CD4-positive, alpha-beta T cell (primary cell): ENCODE measurements around the gene CRYBB3. TPM values are rescaled to one million over a fixed set of nuclear protein-coding genes. Genes with fewer than 3 reads are reported as not detected.

Source experiments
- ATAC-seq: fragments of 200-7000 bp; cut with Tn5 transposase; one replicate; pipeline ENCODE4 v1.10.0; 2022; ENCODE audit warnings: mild to moderate bottlenecking; ENCODE audit not compliant: poor library complexity
- CTCF ChIA-PET: fragments of 350-600 bp; sonication (Branson Sonifier 250); formaldehyde crosslinking; loops from one replicate; lab custom pipeline; 2021; ENCODE audit warnings: antibody characterized with exemption, inconsistent platforms; lab: Charles Lee
- POLR2A ChIA-PET: fragments of 350-600 bp; sonication (Branson Sonifier 250); formaldehyde crosslinking; loops from one replicate; lab custom pipeline; 2021; ENCODE audit warnings: antibody characterized with exemption, inconsistent platforms; lab: Charles Lee
- DNase-seq, 14 experiments: peaks; one replicate each; pipeline ENCODE4 v3.0.0-alpha.2; 2013 to 2020; ENCODE audit warnings: mixed read lengths in 2 of 14
- H3K27ac ChIP-seq, 2 donors: one replicate each; pipeline versions ENCODE4 v1.5.1 to v1.7.0; 2013; ENCODE audit warnings: low read length in 2 of 2, low read depth in 1 of 2, mild to moderate bottlenecking in 1 of 2
- H3K27me3 ChIP-seq, 2 experiments: 1 replicate in 1 of 2; 2 replicates in 1 of 2; pipeline versions ENCODE4 v1.6.1 to v1.7.0; 2013; ENCODE audit warnings: low read length in 2 of 2, control low read depth in 1 of 2, mild to moderate bottlenecking in 1 of 2, moderate library complexity in 1 of 2; ENCODE audit not compliant: insufficient read depth in 2 of 2, control insufficient read depth in 1 of 2
- H3K36me3 ChIP-seq: one replicate; pipeline ENCODE4 v1.6.1; 2013; ENCODE audit warnings: low read length, control low read depth; ENCODE audit not compliant: insufficient read depth
- H3K4me1 ChIP-seq: one replicate; pipeline ENCODE4 v1.6.1; 2013; ENCODE audit warnings: low read length, control low read depth; ENCODE audit not compliant: insufficient read depth
- H3K4me3 ChIP-seq: one replicate; pipeline ENCODE4 v1.5.1; 2013; ENCODE audit warnings: mild to moderate bottlenecking, low read length, moderate library complexity
- H3K9me3 ChIP-seq, 2 experiments: 1 replicate in 1 of 2; 2 replicates in 1 of 2; pipeline versions ENCODE4 v1.6.1 to v1.7.0; 2013; ENCODE audit warnings: low read length in 2 of 2, mild to moderate bottlenecking in 2 of 2, control low read depth in 1 of 2, moderate library complexity in 1 of 2; ENCODE audit not compliant: control insufficient read depth in 1 of 2, insufficient read depth in 1 of 2
- H3K27ac Mint-ChIP-seq: one replicate; pipeline ENCODE4 v1.8.0; 2020; ENCODE audit warnings: mixed read lengths
- H3K27me3 Mint-ChIP-seq: one replicate; pipeline ENCODE4 v1.8.0; 2021; ENCODE audit warnings: mixed read lengths
- H3K36me3 Mint-ChIP-seq: one replicate; pipeline ENCODE4 v1.8.0; 2021; ENCODE audit warnings: low read depth, mixed read lengths
- H3K4me1 Mint-ChIP-seq: one replicate; pipeline ENCODE4 v1.8.0; 2021; ENCODE audit warnings: low read depth, mixed read lengths
- H3K4me3 Mint-ChIP-seq: one replicate; pipeline ENCODE4 v1.8.0; 2020; ENCODE audit warnings: mild to moderate bottlenecking, mixed read lengths
- H3K9me3 Mint-ChIP-seq: one replicate; pipeline ENCODE4 v1.8.0; 2020; ENCODE audit warnings: mixed read lengths
- intact Hi-C, 2 experiments: fragments of 100-400 bp; cut with DNase I in 1 of 2; cut with micrococcal nuclease in 1 of 2; formaldehyde crosslinking; loops; one replicate each; pipeline versions ENCODE4 v1.15.1 to v1.9.0; 2023 to 2025; cut with DNase I, micrococcal nuclease
- polyA plus RNA-seq, 2 donors: library from polyadenylated mRNA; unstranded; fragments of 120-200 nt; gene quantifications; one replicate each; pipeline ENCODE4 v1.2.1, GENCODE V29; 2013
- total RNA-seq, 174 experiments: library from RNA in 2 of 174; stranded (reverse) in 2 of 174; gene quantifications; one replicate each; pipeline ENCODE4 v1.2.3 and lab custom pipeline; 2021 to 2026
- TF ChIP-seq, protein P1 (sequence below): fragments of 200-600 bp; IDR thresholded peaks from one replicate; pipeline ENCODE4 v1.8.0; 2022; ENCODE audit warnings: antibody characterized with exemption, mild to moderate bottlenecking

Gene CRYBB3
- not detected for total RNA-seq
- not detected for polyA plus RNA-seq (2013, experiment 1 of 2)
- not detected for polyA plus RNA-seq (2013, experiment 2 of 2)
- 0 to 1.0 (median 0.09) reads per million in 172 experiments for total RNA-seq (lab: John Stamatoyannopoulos, UW)

GRCh38 chr22:25199731-25200520 is at the start of gene CRYBB3:
Gene CRYBB3, plus strand, starts transcription at chr22:25199858. Its CDS starts 1,539 bp downstream, at chr22:25201397.
- H3K27me3 Mint-ChIP-seq, result no peaks in the 10 kb centered on the region
- Histone ChIP-seq H3K4me1 (no peaks in the 10 kb centered on the region), H3K36me3 (no peaks in the 10 kb centered on the region), H3K4me3 (no peak within 1 kb of the TSS), H3K27ac (no peak within 1 kb of the TSS), H3K9me3 (no peaks in the 10 kb centered on the region), H3K27me3 (no peaks in the 10 kb centered on the region)
- peaks cover 18% of the 10 kb centered on the region for H3K36me3 Mint-ChIP-seq
- ATAC-seq (no peak), DNase-seq (no peak)
- intact Hi-C loops, result loop anchor here in 1 of 2 experiments (5.0 kb wide), 1 partner anchor 1162 kb away; no protein-coding TSS in a partner anchor
- ChIA-PET POLR2A (no interaction called here), CTCF (no interaction called here)
- no peaks in the 10 kb centered on the region for H3K9me3 Mint-ChIP-seq
- no peaks in the 10 kb centered on the region for H3K4me1 Mint-ChIP-seq
- no peak within 1 kb of the TSS for H3K27ac Mint-ChIP-seq
- TF ChIP-seq, protein P1, sequence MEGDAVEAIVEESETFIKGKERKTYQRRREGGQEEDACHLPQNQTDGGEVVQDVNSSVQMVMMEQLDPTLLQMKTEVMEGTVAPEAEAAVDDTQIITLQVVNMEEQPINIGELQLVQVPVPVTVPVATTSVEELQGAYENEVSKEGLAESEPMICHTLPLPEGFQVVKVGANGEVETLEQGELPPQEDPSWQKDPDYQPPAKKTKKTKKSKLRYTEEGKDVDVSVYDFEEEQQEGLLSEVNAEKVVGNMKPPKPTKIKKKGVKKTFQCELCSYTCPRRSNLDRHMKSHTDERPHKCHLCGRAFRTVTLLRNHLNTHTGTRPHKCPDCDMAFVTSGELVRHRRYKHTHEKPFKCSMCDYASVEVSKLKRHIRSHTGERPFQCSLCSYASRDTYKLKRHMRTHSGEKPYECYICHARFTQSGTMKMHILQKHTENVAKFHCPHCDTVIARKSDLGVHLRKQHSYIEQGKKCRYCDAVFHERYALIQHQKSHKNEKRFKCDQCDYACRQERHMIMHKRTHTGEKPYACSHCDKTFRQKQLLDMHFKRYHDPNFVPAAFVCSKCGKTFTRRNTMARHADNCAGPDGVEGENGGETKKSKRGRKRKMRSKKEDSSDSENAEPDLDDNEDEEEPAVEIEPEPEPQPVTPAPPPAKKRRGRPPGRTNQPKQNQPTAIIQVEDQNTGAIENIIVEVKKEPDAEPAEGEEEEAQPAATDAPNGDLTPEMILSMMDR, result no peak
- no peak within 1 kb of the TSS for H3K4me3 Mint-ChIP-seq

DNA sequence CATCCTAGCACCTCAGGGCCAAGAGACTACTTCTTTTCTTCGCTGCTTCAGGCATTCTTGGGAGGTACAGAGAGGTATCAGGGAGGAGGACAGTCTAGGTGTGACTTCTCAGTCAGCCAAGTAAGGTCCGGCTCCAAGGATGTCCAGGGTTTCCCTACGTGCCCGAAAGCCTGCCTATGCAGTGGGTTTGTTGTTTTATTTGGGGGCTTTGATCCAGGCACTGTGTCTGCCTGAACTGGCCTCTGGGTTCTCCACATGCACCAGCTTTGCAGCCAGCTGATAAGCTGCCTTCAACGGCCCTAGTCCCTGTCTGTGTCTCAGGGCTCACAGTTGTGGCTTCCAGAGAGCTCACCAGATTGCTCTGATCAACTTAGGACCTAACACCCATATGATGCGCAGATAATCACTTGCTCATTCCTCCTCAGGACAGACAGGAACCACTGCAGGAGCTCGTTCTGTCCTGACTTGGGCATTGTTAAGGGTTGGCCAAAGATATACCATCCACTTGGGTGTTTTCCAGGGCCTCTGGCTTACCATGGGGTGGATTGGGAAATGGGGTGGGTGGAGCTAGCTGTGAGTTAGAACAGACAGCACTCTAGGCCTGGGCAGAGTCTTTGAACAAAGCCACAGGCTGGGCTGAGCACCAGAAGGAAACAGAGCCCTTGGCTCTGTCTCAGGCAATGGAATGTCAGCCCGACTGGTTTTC is 45.5 kb upstream of the CRYBB3 start:
- H3K27ac ChIP-seq, result no peak overlapping the region
- no peaks in the 10 kb centered on the region for H3K27me3 ChIP-seq
- ATAC-seq (no peak), DNase-seq (no peak)
- Mint-ChIP-seq H3K4me1 (no peaks in the 10 kb centered on the region), H3K27me3 (no peaks in the 10 kb centered on the region), H3K27ac (no peak overlapping the region), H3K9me3 (no peaks in the 10 kb centered on the region), H3K4me3 (no peak overlapping the region), H3K36me3 (no peaks in the 10 kb centered on the region)
- ChIA-PET POLR2A (interaction anchor here (0.7 kb wide), 1 partner anchor 86 kb away, joined by 4 read pairs; no protein-coding TSS in a partner anchor), CTCF (no interaction called here)
- TF ChIP-seq, protein P1, result no peak
- H3K36me3 ChIP-seq, result no peaks in the 10 kb centered on the region
- intact Hi-C loops, result no loop called here
- no peak overlapping the region for H3K4me3 ChIP-seq
- H3K9me3 ChIP-seq, result no peaks in the 10 kb centered on the region
- no peaks in the 10 kb centered on the region for H3K4me1 ChIP-seq

DNA sequence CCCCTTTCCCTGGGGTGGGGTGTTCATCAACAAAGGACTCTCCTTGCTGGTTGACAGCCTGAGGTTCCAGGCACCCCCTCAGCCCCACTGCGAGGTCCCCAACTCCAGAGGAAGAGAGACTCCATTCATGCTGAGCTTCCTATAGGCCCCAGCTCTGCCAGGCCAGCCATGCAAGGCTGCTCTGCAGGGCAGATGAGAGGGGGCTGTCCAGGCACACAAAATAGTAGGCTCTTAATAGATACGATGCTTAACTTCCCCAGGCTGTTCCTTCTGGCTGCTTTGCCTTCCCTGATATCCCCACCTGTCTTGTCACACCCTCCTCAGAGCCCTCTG is 45.0 kb upstream of the CRYBB3 start:
- H3K4me1 Mint-ChIP-seq, result no peaks in the 10 kb centered on the region
- no peaks in the 10 kb centered on the region for H3K9me3 Mint-ChIP-seq
- TF ChIP-seq, protein P1, result no peak
- ChIA-PET CTCF (no interaction called here), POLR2A (no interaction called here)
- intact Hi-C loops, result no loop called here
- H3K4me3 ChIP-seq, result no peak overlapping the region
- H3K27ac ChIP-seq, result no peak overlapping the region
- no peak overlapping the region for H3K4me3 Mint-ChIP-seq
- H3K27me3 ChIP-seq, result no peaks in the 10 kb centered on the region
- no peak for ATAC-seq
- H3K36me3 ChIP-seq, result no peaks in the 10 kb centered on the region
- no peaks in the 10 kb centered on the region for H3K36me3 Mint-ChIP-seq
- no peaks in the 10 kb centered on the region for H3K4me1 ChIP-seq
- no peak for DNase-seq
- no peaks in the 10 kb centered on the region for H3K9me3 ChIP-seq
- H3K27ac Mint-ChIP-seq, result no peak overlapping the region
- H3K27me3 Mint-ChIP-seq, result no peaks in the 10 kb centered on the region
